ENCODE data around the gene CCDC201.

The CCDC201 gene

DNA sequence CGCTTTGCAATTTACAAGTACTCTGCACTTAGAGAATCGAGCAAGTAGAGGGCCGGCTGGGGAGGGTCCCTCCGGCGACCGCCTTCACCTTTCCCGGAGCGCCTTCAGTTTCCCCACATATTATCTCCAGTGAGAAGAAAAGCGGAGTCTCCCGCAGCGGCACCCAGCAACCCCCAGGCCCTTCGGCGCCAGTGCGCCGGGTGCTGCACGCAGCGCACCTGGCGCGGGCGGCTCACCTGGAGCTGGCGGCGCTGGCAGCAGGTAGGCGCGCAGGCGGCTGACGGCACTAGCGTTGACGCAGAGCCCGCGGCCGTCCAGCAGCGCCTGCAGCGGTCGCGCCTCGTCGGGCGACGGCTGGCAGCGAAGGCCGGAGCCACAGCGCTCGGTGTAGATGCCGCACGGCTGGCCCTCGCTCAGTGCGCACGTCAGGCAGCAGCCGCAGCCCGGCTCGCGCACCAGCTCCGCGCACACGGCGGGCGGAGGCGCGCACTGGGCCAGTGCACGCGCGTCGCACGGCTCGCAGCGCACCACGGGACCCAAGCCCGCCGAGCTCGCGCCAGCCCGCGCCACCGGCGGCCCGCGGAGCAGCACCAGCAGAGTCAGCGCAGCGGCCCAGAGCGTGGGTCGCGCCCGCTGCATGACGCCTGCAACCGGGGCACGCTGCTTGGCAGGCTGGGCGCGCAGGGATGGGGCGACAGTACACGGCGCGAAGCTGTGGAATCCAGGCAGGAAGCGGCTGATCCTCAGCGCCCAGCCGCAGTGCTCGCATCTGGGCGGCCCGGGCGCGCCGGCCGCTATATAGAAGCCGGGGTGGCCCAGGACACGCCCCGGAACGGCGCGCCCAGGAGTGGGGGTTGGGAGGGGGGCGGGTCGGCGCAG is 47.9 kb upstream of the CCDC201 start, which contains the start of gene IGFBP3:
Gene IGFBP3 (minus strand): TSS at position 771 of the 879 bp plus-strand sequence. CDS start 132 bp downstream, at position 639.
- H3K9me2 ChIP-seq (replicated peaks; ENCODE audit: insufficient read depth, low read length): no peaks in the 10 kb centered on the region
- TF ChIP-seq, protein P1, sequence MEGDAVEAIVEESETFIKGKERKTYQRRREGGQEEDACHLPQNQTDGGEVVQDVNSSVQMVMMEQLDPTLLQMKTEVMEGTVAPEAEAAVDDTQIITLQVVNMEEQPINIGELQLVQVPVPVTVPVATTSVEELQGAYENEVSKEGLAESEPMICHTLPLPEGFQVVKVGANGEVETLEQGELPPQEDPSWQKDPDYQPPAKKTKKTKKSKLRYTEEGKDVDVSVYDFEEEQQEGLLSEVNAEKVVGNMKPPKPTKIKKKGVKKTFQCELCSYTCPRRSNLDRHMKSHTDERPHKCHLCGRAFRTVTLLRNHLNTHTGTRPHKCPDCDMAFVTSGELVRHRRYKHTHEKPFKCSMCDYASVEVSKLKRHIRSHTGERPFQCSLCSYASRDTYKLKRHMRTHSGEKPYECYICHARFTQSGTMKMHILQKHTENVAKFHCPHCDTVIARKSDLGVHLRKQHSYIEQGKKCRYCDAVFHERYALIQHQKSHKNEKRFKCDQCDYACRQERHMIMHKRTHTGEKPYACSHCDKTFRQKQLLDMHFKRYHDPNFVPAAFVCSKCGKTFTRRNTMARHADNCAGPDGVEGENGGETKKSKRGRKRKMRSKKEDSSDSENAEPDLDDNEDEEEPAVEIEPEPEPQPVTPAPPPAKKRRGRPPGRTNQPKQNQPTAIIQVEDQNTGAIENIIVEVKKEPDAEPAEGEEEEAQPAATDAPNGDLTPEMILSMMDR (IDR thresholded peaks at IDR 0.05; ENCODE audit: insufficient read depth, low read length, poor library complexity, severe bottlenecking): no peak
- TF ChIP-seq EZH2phosphoT487 (conservative IDR thresholded peaks at IDR 0.05; ENCODE audit: low read length): no peak
- no peaks in the 10 kb centered on the region for H3K9me3 ChIP-seq (ENCODE audit: insufficient read depth, low read length)
- H3K4me2 ChIP-seq (ENCODE audit: low read depth, low read length, poor library complexity, severe bottlenecking): no peak within 1 kb of the TSS
- H2AFZ ChIP-seq (ENCODE audit: low read depth, low read length, severe bottlenecking): no peak within 1 kb of the TSS
- no peaks in the 10 kb centered on the region for H3K36me3 ChIP-seq (ENCODE audit: low read length)
- H4K20me1 ChIP-seq (ENCODE audit: low read depth, low read length): no peaks in the 10 kb centered on the region
- no peaks in the 10 kb centered on the region for H3K27me3 ChIP-seq (ENCODE audit: low read length)
- H3F3A ChIP-seq (ENCODE audit: insufficient read depth): no peaks in the 10 kb centered on the region
- no peaks in the 10 kb centered on the region for H3K79me2 ChIP-seq (ENCODE audit: insufficient read depth, low read length)
- no peak within 1 kb of the TSS for H3K27ac ChIP-seq (ENCODE audit: low read depth, low read length)
- H3K4me3 ChIP-seq (ENCODE audit: insufficient read depth, low read length, poor library complexity, severe bottlenecking): no peak within 1 kb of the TSS
- H3K9ac ChIP-seq (ENCODE audit: low read length): no peak within 1 kb of the TSS

- Histone ChIP-seq H3K9me3 (ENCODE audit: insufficient read depth, low read length) (no peaks in the 10 kb centered on the region), H3K4me3 (ENCODE audit: insufficient read depth, low read length, poor library complexity, severe bottlenecking) (no peak overlapping the region), H3F3A (ENCODE audit: insufficient read depth) (no peaks in the 10 kb centered on the region), H3K4me2 (ENCODE audit: low read depth, low read length, poor library complexity, severe bottlenecking) (no peak overlapping the region), H3K79me2 (ENCODE audit: insufficient read depth, low read length) (no peaks in the 10 kb centered on the region), H2AFZ (ENCODE audit: low read depth, low read length, severe bottlenecking) (no peak overlapping the region), H4K20me1 (ENCODE audit: low read depth, low read length) (no peaks in the 10 kb centered on the region), H3K27ac (ENCODE audit: low read depth, low read length) (no peak overlapping the region), H3K9ac (ENCODE audit: low read length) (no peak overlapping the region), H3K27me3 (ENCODE audit: low read length) (no peaks in the 10 kb centered on the region), H3K36me3 (ENCODE audit: low read length) (no peaks in the 10 kb centered on the region), H3K9me2 (replicated peaks; ENCODE audit: insufficient read depth, low read length) (no peaks in the 10 kb centered on the region)
- TF ChIP-seq EZH2phosphoT487 (conservative IDR thresholded peaks at IDR 0.05; ENCODE audit: low read length): no peak
- TF ChIP-seq, protein P1 (IDR thresholded peaks at IDR 0.05; ENCODE audit: insufficient read depth, low read length, poor library complexity, severe bottlenecking): no peak
Measured at GRCh38 chr7:45919993-45920459, 47.1 kb upstream of the CCDC201 start.

DNA sequence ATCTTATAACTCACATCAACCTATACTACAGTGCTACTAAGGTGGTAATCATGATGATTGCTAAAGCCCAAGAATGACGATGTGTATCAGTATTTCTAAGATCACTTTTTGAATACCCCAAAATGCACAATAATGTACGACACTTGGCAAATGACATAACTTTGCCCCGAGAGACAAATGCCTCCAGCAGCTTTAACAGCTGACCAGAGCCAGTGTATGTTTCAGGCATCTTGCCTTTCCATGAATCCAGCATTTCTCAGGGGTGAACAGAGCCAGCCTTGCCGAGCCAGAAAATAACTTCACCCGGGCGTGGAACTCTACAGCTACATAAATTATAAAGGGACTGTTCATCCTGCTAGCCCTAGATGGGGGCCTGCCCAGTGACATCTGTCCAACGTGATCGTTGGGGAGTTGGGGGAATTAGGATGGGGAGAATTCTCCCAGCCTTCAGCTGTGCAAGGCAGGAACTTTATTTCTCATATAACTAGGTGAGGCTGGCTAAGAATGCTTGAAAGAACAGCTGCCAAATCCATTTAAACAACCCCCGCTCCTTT is 46.4 kb upstream of the CCDC201 start:
- H3K9ac ChIP-seq (ENCODE audit: low read length): no peak overlapping the region
- no peaks in the 10 kb centered on the region for H3K9me3 ChIP-seq (ENCODE audit: insufficient read depth, low read length)
- no peak overlapping the region for H3K4me3 ChIP-seq (ENCODE audit: insufficient read depth, low read length, poor library complexity, severe bottlenecking)
- no peaks in the 10 kb centered on the region for H3K9me2 ChIP-seq (replicated peaks; ENCODE audit: insufficient read depth, low read length)
- H3K4me2 ChIP-seq (ENCODE audit: low read depth, low read length, poor library complexity, severe bottlenecking): no peak overlapping the region
- H3K27ac ChIP-seq (ENCODE audit: low read depth, low read length): no peak overlapping the region
- no peaks in the 10 kb centered on the region for H3K79me2 ChIP-seq (ENCODE audit: insufficient read depth, low read length)
- no peaks in the 10 kb centered on the region for H3K36me3 ChIP-seq (ENCODE audit: low read length)
- H3K27me3 ChIP-seq (ENCODE audit: low read length): no peaks in the 10 kb centered on the region
- no peak overlapping the region for H2AFZ ChIP-seq (ENCODE audit: low read depth, low read length, severe bottlenecking)
- no peaks in the 10 kb centered on the region for H4K20me1 ChIP-seq (ENCODE audit: low read depth, low read length)
- TF ChIP-seq, protein P1 (IDR thresholded peaks at IDR 0.05; ENCODE audit: insufficient read depth, low read length, poor library complexity, severe bottlenecking): no peak
- no peak for TF ChIP-seq EZH2phosphoT487 (conservative IDR thresholded peaks at IDR 0.05; ENCODE audit: low read length)
- H3F3A ChIP-seq (ENCODE audit: insufficient read depth): no peaks in the 10 kb centered on the region
